ENCODE measurements around the gene UTS2B. TPM values are rescaled to one million over a fixed set of nuclear protein-coding genes. Genes with fewer than 3 reads are reported as not detected.
A peak's percentile ranks its signal among the peaks of the same experiment; 100 is the strongest.

UTS2B gene
- total and polyA plus RNA-seq, 2 of the 4 experiments (the other 2 are of a cell fraction) = 0.72 to 0.79 TPM

DNA sequence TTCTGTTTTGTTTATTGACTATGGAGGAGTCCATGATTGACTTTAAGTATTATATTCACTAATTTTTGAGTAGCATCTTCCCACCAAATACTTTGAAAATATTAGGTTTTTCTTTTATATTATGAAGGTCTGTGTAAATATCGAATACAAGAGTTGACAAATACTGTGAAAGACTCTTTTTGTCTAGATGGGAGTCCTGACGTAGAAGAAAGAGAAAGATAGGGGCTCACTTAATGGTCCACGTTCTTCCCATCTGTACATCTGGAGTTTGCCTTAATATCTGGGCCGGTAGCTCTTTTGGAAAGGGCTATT is 7.8 kb upstream of the UTS2B start:
- peak overlapping the region; percentile 97 for H2BK20ac ChIP-seq (ENCODE audit: low read depth, low read length)
- ChIA-PET POLR2A (ENCODE audit: unreplicated experiment) (no interaction called here), CTCF (interaction anchor here (1.2 kb wide), 1 partner anchor 28 kb away, joined by 4 read pairs; no protein-coding TSS in a partner anchor)
- peak overlapping the region; percentile 96 for H2BK5ac ChIP-seq (ENCODE audit: low read depth, low read length, poor library complexity, severe bottlenecking)
- no peak overlapping the region for H2AK9ac ChIP-seq (replicated peaks; ENCODE audit: low read depth, low read length, poor library complexity)
- H3K4me3 ChIP-seq (ENCODE audit: insufficient read depth, low read depth, low read length) = no peak overlapping the region
- H3K4me1 ChIP-seq (ENCODE audit: control insufficient read depth, insufficient read depth, low read length) = peaks cover 10% of the 10 kb centered on the region
- H3K23ac ChIP-seq (ENCODE audit: low read depth, low read length) = peak overlapping the region; percentile 91; the same call in 1 of the 2 replicates
- peak overlapping the region; percentile 95 for H3K14ac ChIP-seq (replicated peaks; ENCODE audit: low read depth, low read length)
- H4K8ac ChIP-seq (ENCODE audit: low read depth in 2 of 2, low read length in 2 of 2) = peak overlapping the region; percentile 68 to 82
- no peak for TF ChIP-seq CHD1 (IDR thresholded peaks at IDR 0.05; ENCODE audit: low read depth, low read length)
- no peak for TF ChIP-seq MAFK (IDR thresholded peaks at IDR 0.05; ENCODE audit: low read depth, low read length)
- no peak for TF ChIP-seq SMC3 (IDR thresholded peaks at IDR 0.05; ENCODE audit: low read depth, low read length)
- no peak for TF ChIP-seq CEBPB (IDR thresholded peaks at IDR 0.05; ENCODE audit: low read depth, low read length)
- TF ChIP-seq RCOR1 (IDR thresholded peaks at IDR 0.05; ENCODE audit: insufficient replicate concordance, low read length) = no peak
- no peak for TF ChIP-seq MAZ (IDR thresholded peaks at IDR 0.05; ENCODE audit: borderline replicate concordance, low read depth, low read length)
- no peak for TF ChIP-seq MXI1 (IDR thresholded peaks at IDR 0.05; ENCODE audit: borderline replicate concordance, low read depth, low read length)
- TF ChIP-seq, protein P1, sequence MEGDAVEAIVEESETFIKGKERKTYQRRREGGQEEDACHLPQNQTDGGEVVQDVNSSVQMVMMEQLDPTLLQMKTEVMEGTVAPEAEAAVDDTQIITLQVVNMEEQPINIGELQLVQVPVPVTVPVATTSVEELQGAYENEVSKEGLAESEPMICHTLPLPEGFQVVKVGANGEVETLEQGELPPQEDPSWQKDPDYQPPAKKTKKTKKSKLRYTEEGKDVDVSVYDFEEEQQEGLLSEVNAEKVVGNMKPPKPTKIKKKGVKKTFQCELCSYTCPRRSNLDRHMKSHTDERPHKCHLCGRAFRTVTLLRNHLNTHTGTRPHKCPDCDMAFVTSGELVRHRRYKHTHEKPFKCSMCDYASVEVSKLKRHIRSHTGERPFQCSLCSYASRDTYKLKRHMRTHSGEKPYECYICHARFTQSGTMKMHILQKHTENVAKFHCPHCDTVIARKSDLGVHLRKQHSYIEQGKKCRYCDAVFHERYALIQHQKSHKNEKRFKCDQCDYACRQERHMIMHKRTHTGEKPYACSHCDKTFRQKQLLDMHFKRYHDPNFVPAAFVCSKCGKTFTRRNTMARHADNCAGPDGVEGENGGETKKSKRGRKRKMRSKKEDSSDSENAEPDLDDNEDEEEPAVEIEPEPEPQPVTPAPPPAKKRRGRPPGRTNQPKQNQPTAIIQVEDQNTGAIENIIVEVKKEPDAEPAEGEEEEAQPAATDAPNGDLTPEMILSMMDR (conservative IDR thresholded peaks at IDR 0.05; ENCODE audit: low read depth, low read length) = no peak
- no peak for TF ChIP-seq NFE2L2 (IDR thresholded peaks at IDR 0.05; ENCODE audit: low read depth, low read length)
- TF ChIP-seq RAD21 (IDR thresholded peaks at IDR 0.05; ENCODE audit: low read length) = no peak
- TF ChIP-seq, protein P2, sequence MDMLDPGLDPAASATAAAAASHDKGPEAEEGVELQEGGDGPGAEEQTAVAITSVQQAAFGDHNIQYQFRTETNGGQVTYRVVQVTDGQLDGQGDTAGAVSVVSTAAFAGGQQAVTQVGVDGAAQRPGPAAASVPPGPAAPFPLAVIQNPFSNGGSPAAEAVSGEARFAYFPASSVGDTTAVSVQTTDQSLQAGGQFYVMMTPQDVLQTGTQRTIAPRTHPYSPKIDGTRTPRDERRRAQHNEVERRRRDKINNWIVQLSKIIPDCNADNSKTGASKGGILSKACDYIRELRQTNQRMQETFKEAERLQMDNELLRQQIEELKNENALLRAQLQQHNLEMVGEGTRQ (IDR thresholded peaks at IDR 0.05; ENCODE audit: low read depth, low read length) = no peak
- TF ChIP-seq RFX5 (IDR thresholded peaks at IDR 0.05; ENCODE audit: low read depth, low read length) = no peak
- no peak for TF ChIP-seq BHLHE40 (IDR thresholded peaks at IDR 0.05; ENCODE audit: low read depth, low read length)
- TF ChIP-seq POLR2A (IDR thresholded peaks at IDR 0.05; ENCODE audit: low read depth, low read length) = no peak
- no peak for TF ChIP-seq FOS (IDR thresholded peaks at IDR 0.05; ENCODE audit: low read depth, low read length)
- peaks cover 0 to 25% of the 10 kb centered on the region in 2 experiments; a peak in 2 of 4 replicates for H3K79me1 ChIP-seq (ENCODE audit: low read depth in 1 of 2, low read length in 2 of 2)
- no peaks in the 10 kb centered on the region for H3K36me3 ChIP-seq (ENCODE audit: control insufficient read depth, insufficient read depth, low read length)
- H2AK5ac ChIP-seq (ENCODE audit: low read depth, low read length) = peak overlapping the region; percentile 98; the same call in 1 of the 2 replicates
- peaks cover 3% of the 10 kb centered on the region; the same call in 1 of the 2 replicates for H3K9me1 ChIP-seq (ENCODE audit: insufficient read depth, low read length)
- H3K27me3 ChIP-seq (ENCODE audit: control insufficient read depth, insufficient read depth, low read length) = no peaks in the 10 kb centered on the region
- dilution Hi-C loops (cut with HindIII; ENCODE audit: low sequenced_read_pairs, unreplicated experiment) = no loop called here
- no peak overlapping the region for H2AFZ ChIP-seq (replicated peaks; ENCODE audit: low read length, poor library complexity)
- peak overlapping the region; percentile 81; the same call in 1 of the 3 replicates for H2BK15ac ChIP-seq (ENCODE audit: low read depth, low read length)
- peak overlapping the region; percentile 90; the same call in 1 of the 2 replicates for H4K5ac ChIP-seq (ENCODE audit: low read depth, low read length)
- in situ Hi-C loops (cut with MboI; ENCODE audit: low sequenced_read_pairs) = loop anchor here (25.0 kb wide), 1 partner anchor 1549 kb away; no protein-coding TSS in a partner anchor
- H3K27ac ChIP-seq (ENCODE audit: insufficient read depth, low read length) = peak overlapping the region; percentile 82
- H4K91ac ChIP-seq (ENCODE audit: insufficient read depth, low read depth, low read length) = peak overlapping the region; percentile 92
- no CpG with 5 or more reads among the region's 4 CpGs for WGBS, 2 experiments (ENCODE audit: extremely low coverage in 2 of 2, insufficient read length in 1 of 2)
- peak overlapping the region; percentile 43; the same call in 1 of the 2 replicates for H3K9ac ChIP-seq (ENCODE audit: low read depth, low read length)
- ATAC-seq (ENCODE audit: low read depth) (no peak; the same call in 1 of the 2 replicates), DNase-seq (no peak)
- H3K9me3 ChIP-seq (ENCODE audit: control insufficient read depth, insufficient read depth, low read length) = no peaks in the 10 kb centered on the region
- H3K18ac ChIP-seq (ENCODE audit: low read depth, low read length) = peak overlapping the region; percentile 97
- H4K20me1 ChIP-seq (ENCODE audit: insufficient read depth, low read length) = peaks cover 10% of the 10 kb centered on the region; the same call in 1 of the 2 replicates
- peak overlapping the region; percentile 90; the same call in 1 of the 2 replicates for H3K56ac ChIP-seq (ENCODE audit: extremely low read depth, insufficient read depth, low read length)
- intact Hi-C loops (cut with micrococcal nuclease) = no loop called here
- H3K4me2 ChIP-seq (ENCODE audit: low read depth, low read length) = peak overlapping the region; percentile 74; the same call in 1 of the 2 replicates
- H3K4ac ChIP-seq (ENCODE audit: low read depth, low read length) = peak overlapping the region; percentile 95
- no TSS peak for BruUV-seq (replicated peaks)
- H2BK120ac ChIP-seq (ENCODE audit: low read depth, low read length) = peak overlapping the region; percentile 96

All from IMR-90 (cell line).